ENCODE data around the gene CPT2.

GRCh38 chr1:53166912-53167311 is 29.7 kb upstream of the CPT2 start:
- TF ChIP-seq POLR2A (IDR thresholded peaks at IDR 0.05; ENCODE audit: low read length) (no peak), GATA1 (IDR thresholded peaks at IDR 0.05; ENCODE audit: low read depth, low read length) (no peak)

Measured in erythroblast (primary cell).